ENCODE measurements around the gene ISCU.
"Not testable (repeated sequence)": the region's sequence is repeated elsewhere in the genome, so short reads cannot be mapped to it uniquely, and the experiment has no call there.

The ISCU gene

DNA sequence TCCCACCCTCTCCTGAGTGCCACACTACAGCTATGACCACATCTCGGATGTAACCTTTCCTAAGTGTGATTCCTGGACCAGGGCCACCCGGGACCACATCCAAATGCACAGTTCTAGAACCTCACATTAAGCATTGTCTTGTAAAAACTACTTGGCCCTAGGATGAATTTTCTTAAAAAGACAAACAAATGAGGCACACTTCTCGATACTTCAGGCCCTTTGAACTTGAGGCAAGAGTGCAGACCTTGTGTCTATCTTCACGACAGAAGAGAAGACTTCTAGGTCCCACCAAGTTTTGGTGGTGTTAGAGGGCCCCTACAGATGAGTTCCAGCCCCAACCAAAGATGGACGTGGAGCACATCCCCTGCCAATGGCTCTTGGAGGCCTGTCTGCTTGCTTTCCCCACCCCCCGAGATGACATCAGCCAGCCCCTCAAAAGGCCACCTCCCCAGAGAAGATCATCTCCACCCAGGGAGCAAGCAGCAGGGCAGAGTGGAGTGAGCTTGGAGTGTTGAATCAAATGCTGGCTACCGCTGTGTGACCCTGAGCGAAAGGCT lies 9.3 kb downstream of the ISCU start:
- no peak for DNase-seq

DNA sequence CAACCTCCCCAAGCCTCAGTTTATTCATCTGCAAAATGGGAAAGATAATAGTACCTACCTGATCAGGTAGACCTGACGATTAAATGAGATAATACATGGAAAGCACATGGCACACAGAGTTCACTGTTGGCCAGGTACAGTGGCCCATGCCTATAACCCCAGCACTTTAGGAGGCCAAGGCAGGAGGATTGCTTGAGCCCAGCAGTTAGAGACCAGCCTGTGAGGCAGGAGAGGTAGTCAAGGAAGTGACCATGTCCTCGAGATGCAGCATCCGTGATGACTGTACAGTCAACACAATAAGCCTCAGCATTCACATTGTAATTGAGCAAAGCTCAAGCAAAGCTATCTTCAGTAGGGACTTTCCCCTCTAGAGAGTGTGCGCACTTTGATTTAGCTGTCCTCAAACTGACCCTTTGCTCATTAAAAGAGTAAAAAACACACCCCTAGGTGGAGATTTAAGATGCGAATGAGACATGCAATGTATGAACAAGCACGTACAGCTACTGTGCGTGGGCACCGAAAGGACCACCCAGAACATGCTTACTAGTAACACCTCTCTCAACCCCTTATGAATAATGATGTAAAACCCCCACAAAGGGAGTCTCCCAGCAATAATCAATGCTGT lies 9.9 kb downstream of the ISCU start:
- DNase-seq, result peak in 1 of 5 experiments; percentile 68

DNA sequence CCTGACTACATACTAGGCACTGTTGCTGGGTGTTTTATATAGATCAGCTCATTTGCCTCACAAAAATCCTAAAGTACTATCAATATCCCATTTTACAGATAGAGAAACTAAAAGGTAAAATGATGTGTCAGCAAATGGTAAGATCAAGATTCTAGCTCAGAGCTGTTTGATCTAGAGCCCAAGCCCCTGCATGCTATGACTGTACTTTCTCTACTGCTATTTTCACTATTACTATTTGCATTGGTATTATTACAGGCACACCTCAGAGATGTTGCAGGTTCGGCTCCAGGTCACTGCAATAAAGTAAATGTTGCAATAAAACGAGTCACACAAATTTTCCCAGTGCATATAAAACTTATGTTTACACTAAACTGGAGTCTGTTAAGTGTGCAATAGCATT lies 10.9 kb downstream of the ISCU start:
- DNase-seq, result peak in 1 of 5 experiments; percentile 89

DNA sequence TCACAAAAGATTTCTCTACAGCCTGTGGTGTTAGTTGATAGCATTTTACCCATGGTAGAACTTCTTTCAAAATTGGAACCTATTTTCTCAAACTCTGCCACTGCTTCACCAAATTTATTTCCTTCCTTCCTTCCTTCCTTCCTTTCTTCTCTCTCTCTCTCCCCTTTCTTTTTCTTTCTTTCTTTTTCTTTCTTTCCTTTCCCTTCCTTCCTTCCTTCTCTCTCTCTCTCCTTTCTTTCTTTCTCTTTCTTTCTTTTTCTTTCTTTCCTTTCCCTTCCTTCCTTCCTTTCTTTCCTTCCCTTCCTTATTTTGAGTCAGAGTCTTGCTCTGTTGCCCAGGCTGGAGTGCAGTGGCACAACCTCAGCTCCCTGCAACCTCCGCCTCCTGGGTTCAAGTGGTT lies 11.9 kb downstream of the ISCU start:
- not testable (repeated sequence) for DNase-seq

DNA sequence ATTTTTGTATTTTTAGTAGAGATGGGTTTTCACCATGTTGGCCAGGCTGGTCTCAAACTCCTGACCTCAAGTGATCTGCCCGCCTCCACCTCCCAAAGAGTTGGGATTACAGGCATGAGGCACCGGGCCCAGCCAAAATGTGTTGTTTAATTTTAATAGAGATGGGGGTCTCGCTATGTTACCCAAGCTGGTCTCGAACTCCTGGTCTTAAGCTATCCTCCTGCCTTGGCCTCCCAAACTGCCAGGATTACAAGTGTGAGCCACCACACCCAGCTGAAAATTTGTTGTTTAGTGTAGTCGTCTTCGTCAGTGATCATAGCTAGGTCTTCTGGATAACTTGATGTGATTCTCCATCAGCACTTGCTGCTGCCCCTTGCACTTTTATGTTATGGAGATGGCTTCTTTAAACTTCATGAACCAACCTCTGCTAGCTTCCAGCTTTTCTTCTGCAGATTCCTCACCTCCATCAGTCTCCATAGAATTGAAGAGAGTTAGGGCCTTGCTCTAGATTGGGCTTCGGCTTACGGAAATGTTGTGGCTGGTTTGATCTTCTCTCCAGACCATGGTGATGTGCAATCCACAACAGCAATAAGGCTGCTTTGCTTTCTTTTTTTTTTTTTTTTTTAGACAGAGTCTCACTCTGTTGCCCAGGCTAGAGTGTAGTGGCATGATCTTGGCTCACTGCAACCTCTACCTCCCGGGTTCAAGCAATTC lies 13.0 kb downstream of the ISCU start:
- no peak for DNase-seq

DNA sequence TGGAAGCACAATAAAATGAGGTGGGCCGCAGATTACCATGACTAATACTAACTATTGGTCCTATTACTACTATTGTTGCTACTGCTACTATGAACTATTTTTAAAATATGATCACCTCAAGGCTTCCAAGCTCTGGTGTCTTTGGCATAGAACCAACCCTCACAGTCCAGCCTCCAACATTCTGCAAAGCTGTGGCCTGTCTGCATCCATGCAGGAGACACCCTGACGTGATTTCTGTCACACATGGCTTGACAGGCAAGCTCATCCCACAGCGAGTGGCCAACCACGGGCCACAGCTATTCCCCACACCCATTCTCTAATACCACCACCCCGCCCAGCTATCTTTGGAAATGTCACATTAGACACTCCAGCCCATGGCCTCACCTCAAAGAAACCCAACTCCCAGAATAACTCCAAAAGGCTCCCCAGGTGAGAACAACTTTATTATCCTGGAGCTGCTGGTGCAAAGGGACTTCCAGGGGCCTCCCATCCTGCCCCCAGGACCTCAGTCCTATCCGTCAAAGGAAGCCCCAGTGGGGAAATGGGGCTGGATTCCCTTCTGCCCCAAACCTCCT lies 14.4 kb downstream of the ISCU start:
- no peak for DNase-seq

DNA sequence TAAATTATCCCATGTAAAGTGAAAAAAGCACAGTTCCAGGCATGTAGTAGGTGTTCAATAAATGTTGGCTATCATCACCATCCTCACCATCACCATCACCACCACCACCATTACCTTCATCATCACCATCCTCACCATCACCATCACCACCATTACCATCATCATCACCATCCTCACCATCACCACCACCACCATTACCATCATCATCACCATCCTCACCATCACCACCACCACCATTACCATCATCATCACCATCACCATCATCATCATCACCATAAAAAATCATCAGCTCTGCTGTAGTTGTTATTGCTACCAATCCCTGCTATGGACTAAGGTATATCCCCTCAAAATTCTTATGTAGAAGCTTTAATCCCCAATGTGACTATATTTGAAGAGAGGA lies 15.1 kb downstream of the ISCU start:
- no peak for DNase-seq

DNA sequence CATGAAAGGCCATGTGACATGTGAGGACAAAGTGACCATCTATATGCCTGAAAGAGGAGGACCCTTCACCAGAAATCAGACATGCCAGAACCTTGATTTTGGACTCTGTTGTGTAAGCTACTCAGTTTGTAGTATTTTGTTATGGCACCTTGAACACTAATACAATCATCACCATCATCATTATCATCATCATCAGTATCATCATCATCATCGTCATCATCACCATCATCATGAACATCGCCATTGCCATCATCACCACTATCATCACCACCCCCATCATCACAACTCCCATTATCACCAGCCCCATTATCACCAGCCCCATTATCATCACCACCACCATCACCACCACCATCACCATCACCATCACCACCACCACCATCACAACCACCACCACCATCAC lies 15.9 kb downstream of the ISCU start:
- no peak for DNase-seq

DNA sequence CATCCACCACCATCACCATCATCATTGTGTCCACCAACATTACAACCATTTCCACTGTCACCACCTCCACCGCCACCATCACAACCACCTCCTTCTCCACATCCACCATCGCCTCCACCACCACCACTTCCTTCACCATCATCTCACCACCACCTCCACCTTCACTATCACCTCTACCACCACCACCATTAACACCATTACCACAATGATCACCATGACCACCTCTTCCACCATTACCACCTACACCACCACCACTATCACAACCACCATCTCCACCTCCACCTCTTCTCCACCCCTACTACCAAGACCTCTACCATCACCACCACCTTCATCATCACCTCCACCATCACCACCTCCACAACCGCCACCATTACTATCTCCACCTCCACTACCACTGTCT lies 16.4 kb downstream of the ISCU start:
- peak in 2 of 5 experiments; percentile 11 to 24 for DNase-seq

DNA sequence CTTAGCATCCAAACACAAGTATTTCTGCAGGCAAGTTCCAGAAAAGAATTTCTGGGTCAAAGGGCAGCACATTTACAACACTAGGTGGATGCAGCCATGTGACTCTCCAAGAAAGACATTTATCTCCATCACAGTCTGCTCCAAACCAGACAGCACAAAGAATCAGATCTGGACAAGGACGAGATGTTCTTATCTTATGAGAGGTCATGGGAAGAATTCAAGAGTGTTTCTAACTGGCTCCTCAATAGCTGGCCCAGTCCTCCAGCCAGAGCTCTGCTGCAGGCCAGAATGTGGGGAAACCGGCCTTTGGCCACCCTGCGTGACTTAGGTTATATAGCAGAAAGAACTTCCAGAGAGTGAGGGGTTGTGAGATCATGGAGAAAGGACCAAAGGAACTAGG lies 18.1 kb downstream of the ISCU start:
- no peak for DNase-seq

DNA sequence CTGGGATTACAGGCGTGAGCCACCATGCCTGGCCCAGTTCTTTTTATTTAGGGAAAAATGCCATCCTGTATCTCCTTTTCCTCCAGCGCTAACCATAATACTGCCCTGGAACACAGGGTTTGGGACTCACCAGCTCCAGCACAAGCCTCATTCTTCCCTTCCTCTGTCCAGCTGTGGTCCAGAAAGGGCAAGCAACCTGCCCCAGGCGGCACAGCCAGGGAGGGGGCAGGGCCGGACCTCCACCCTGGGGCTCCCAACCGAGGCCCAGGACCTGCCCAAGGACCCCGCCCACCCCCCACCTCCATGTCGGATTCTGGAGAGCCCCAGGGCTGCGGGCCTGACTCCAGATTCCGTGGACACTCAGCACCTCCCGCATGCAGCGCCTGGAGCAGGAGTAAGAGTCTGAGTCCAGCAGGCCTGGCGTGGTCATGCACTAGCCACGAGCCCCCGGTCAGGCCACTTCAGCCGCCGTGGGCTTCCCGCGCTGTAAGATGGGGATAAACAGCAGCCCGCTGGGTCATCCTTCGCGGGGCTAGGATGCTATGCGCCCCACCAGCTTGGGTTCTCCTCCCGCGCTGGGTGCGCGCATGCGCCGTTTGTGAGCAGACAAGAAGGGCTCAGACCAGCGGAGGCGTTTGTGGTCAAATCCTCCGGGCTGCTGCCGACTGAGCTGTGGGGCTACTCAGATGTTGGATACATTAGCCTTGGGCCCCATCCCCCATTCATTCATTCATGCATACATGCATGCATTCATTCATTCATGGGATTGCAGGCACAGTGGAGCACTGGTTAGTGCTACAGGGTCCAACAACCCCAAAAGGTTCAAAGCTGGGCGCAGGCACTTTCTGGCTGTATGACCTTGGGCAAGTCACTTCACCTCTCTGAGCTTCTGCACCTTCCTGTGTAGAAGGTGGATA lies 19.2 kb downstream of the ISCU start:
- no peak for DNase-seq

DNA sequence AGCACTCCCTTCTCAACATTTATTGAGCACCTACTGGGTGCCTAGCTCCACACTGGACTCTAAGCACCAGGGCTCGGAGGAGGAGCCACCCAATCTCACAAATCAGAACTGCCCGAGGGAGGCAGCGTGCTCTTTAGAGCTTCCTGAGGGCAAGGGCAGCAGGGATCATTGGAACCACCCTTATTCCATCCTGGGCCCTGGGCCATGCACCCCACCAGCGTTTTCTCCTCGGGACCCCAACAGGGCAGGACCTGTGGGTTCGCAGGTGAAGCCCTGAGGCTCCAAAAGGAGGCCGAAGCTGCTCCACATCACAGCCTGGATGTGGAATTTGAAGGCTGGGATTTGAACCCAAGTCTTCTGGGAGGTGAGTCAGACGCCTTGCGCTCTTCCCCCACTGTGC lies 20.1 kb downstream of the ISCU start:
- DNase-seq, result no peak

DNA sequence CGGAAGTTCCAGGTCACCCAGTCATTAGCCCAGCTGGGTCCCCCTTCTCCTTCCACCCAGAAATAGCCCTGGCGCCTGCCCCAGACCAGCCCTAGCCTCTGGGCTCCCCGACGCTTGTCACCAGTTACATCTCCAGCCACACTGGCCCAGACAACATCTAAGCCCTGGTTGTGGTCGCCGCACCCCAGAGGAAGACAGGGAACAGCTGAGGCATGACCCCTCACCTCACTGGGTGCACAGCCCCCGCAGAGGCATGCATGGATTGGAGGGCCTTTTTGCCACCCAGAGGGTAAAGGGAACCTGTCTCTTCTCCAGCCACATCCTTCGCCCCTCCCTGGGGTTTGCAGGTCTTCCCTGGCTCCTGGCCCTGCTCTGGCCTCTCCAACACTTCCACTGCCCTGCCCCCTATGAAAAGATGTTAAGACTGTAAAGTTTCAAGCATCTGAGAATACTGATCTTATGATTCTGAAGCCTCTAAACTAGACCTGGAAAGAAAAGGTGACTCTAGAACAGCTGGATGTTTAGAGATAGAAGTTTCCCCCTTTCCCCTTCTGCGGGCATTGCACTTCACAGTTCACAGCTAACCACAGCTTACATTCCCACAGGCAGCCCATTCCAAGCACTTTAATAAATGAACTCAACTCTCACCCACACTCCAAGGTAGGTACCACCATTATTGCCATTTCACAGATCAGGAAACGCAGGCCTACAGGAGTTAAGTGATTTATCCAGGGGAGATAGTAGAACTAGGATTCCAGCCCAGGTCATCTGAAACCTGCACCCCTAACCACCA lies 20.8 kb downstream of the ISCU start:
- DNase-seq, result no peak

DNA sequence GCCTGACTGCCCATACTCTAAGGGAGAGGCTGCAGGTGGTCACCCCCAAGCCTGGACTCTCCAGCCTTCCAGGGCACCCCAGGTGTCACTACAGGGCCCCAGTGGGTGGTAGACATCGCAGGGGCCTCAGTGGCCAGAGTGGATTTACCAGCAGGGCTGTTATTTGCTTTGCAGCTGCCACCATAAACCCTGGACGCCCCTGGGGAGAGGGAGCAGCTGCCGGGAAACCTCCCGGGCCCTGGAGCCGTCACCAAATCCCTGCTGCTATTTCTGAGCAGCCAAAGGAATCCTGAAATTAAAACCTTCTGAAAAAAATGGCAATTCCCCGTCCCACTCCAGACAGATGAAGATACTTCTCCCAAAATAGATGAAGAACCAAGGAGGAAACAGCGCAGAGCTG lies 21.6 kb downstream of the ISCU start:
- DNase-seq, result no peak

DNA sequence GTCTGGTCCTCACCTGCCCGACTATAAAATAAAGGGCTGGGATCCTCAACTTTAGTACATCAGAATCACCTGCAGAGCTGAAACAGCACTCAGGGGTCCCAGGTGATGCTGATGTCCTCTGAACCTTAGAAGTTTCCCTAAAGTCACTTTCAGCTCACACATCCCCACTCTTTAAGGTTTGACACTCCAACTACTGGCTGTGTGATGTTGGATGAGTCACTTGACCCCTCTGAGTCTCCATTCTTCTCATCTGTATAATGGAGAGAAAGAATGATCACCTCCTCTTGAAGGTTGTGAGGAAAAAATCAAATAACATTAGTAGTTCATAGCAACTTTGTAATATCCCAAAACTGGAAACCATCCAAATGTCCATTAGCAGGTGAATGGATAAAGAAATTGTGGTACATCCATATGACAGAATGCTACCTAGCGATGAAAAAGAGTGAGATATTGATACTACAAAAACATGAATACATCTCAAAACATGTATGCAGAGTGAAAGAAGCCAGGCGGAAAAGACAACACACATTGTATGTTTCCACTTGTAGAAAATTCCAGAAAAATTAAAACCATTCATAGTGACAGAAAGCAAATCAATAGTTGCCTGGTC lies 22.2 kb downstream of the ISCU start:
- DNase-seq, result no peak

DNA sequence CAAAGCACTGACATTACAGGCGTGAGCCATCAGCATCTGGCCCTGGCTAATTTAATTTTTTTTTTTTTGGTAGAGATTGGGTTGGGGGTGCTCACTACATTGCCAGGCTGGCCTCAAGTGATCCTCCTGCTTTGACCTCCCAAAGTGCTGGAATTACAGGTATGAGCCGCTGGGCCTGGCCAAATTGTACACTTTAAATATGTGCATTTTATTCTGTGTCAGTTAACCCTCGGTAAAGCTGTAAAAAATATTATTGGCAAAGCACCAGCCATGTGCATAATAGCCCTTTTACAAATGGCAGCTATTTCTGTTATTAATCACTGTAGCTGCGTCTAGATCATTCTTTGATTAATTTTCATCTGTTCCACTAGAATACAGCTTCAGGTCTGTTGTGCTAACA lies 23.5 kb downstream of the ISCU start:
- DNase-seq, result no peak

DNA sequence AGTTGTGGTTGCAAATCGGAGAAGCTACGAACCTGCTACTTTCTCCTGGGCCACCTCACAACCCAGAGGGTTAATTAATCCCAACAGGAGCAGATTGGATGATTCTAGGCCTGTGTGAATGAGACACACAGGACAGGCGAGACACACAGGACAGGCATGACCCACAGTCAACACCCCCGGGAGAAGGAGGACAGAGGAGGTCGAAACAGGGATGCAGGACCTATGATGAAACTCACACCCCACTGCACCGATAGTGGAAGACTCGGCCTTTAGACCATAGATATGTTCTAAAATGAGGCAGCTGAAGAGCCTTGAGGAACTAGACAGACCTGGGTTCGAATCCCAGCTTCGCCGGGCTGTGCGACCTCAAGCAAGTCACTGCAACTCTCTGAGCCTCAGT lies 23.9 kb downstream of the ISCU start:
- no peak for DNase-seq

DNA sequence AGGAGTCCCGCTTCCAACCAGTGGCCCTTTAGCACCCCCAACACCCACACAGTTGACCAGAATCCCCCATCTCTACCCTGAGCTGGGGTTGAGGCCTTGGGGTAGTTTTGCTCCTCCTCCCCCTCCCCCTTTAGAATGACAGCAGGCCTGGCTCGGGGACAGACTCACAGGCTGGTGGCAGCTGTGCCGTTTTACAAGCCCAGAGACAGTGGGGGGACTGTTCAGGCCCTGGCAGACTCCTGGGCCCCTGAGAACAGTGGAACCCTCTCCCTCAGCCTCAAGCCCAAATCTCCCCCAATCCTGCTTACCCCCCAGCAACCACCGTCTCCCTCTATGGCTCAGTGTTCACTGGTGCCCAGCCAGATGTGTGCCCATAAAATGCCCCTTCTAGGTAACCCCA lies 25.4 kb downstream of the ISCU start:
- DNase-seq, result no peak

DNA sequence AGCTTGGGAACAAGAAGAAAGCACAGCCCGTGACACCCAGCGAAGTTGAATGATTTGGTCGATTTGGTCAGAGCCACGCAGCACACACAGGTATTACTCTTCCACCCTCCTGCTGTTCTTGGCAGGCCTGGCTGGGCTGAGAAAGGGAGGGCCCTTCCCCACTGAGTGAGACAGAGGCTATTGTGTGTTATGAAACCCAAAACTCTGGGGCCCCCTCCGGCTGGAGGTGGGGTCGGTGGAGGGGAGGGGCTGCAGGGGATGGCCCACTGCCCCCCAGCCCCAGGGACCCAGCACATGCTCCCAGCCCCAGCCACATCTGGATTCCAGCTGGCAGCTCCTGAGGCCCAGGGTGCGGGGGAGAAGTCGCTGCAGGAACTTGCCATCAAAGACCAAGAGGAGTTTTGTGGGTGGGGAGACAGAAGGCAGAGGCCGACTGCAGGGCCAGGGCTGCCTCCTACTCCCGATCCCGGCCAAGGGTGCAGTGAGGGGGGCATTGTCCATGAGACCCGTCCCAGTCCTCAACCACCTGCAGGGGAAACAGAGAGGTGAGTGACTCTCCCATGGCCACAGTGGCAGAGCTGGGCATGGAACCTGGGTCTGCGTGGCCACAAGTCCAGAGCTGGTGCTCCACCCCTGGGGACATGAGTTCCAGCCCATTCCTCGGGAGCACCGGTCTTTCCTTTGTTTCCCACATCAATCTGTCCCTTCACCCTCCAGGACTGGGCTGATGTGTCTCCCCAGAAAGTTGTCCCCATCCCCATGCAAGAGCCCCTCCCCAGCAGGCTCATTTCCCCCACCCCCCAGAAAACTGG lies 26.8 kb downstream of the ISCU start:
- DNase-seq, result no peak

DNA sequence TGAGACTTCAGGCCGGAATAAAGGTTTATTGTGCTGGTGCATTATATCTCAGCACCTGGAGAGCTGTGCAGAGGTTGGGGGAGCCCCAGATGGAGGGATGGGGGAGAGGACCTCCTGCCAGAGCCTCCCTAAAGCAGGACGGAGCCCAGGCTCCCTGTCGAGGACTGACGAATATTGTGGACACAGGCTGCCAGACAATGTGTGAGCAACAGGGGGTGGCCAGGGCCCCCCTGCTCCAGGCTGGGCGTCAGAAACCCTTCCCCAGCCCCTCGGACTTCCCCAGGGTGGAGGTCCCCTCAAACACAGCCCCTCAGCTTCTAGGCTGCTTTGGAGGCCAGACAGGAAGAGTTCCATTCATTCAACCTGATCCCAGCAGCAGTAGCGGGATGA lies 27.4 kb downstream of the ISCU start:
- no peak for DNase-seq

DNA sequence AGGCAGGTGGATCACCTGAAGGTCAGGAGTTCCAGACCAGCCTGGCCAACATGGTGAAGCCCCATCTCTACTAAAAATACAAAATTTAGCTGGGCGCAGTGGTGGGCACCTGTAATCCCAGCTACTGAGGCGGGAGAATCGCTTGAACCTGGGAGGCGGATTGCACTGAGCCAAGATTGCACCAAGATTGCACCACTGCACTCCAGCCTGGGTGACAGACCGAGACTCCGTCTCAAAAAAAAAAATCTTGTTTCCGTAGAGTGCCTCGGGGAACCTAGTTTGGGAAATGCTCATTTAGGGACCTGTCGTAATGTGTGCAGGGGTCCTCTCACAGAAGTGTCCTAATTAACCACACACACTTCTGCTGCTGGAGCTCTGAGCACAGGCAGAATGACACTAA lies 28.1 kb downstream of the ISCU start:
- not testable (repeated sequence) for DNase-seq
